ELF-1 (cell line): ENCODE results near the gene ELAVL4.
"Not testable (repeated sequence)": the region's sequence is repeated elsewhere in the genome, so short reads cannot be mapped to it uniquely, and the experiment has no call there.

Experiments used
- DNase-seq: peaks from one replicate; pipeline ENCODE4 v3.0.0-alpha.2; 2016; ENCODE audit warnings: low read depth, low spot score

Gene ELAVL4

GRCh38 chr1:50123071-50123470, 14.4 kb downstream of the ELAVL4 start:
- DNase-seq: no peak

- DNase-seq: no peak
Measured at GRCh38 chr1:50126927-50127715, 18.4 kb downstream of the ELAVL4 start.

- no peak for DNase-seq
Measured at GRCh38 chr1:50129201-50129600, 20.5 kb downstream of the ELAVL4 start.

- no peak for DNase-seq
Measured at GRCh38 chr1:50132347-50132894, 23.7 kb downstream of the ELAVL4 start.

GRCh38 chr1:50135716-50136115, 27.0 kb downstream of the ELAVL4 start:
- no peak for DNase-seq

- DNase-seq: no peak
Measured at GRCh38 chr1:50139339-50140181, 30.8 kb downstream of the ELAVL4 start.

- DNase-seq: no peak
Measured at GRCh38 chr1:50140182-50140447, 31.4 kb downstream of the ELAVL4 start.

- no peak for DNase-seq
Measured at GRCh38 chr1:50147191-50147850, 38.6 kb downstream of the ELAVL4 start.

- no peak for DNase-seq
Measured at GRCh38 chr1:50148142-50148923, 39.6 kb downstream of the ELAVL4 start.

GRCh38 chr1:50152236-50152635, 43.5 kb downstream of the ELAVL4 start:
- DNase-seq: no peak

- no peak for DNase-seq
Measured at GRCh38 chr1:50155541-50155940, 46.8 kb downstream of the ELAVL4 start.

- no peak for DNase-seq
Measured at GRCh38 chr1:50156241-50157010, 47.7 kb downstream of the ELAVL4 start.

- no peak for DNase-seq
Measured at GRCh38 chr1:50157306-50157941, 48.7 kb downstream of the ELAVL4 start.

GRCh38 chr1:50158421-50158820, 49.7 kb downstream of the ELAVL4 start:
- DNase-seq: no peak

GRCh38 chr1:50163680-50164079, 55.0 kb downstream of the ELAVL4 start:
- DNase-seq: peak; percentile 3

GRCh38 chr1:50166351-50166750, 57.6 kb downstream of the ELAVL4 start:
- not testable (repeated sequence) for DNase-seq

- DNase-seq: no peak
Measured at GRCh38 chr1:50172299-50172698, 63.6 kb downstream of the ELAVL4 start.

- no peak for DNase-seq
Measured at GRCh38 chr1:50174101-50174500, 65.4 kb downstream of the ELAVL4 start.

GRCh38 chr1:50175719-50176639, 67.3 kb downstream of the ELAVL4 start:
- no peak for DNase-seq
